Gastroesophageal sphincter (tissue), 3 donors: Measurements from ENCODE around the gene DSG2.

Source experiments
- CTCF ChIP-seq, 4 experiments: fragments of 200-600 bp in 2 of 4; fragments of 450-650 bp in 2 of 4; sonication (generic) in 1 of 4; IDR thresholded peaks; one replicate each; pipeline ENCODE4 v1.5.1; 2017 to 2019; ENCODE audit warnings: antibody characterized with exemption in 4 of 4, mild to moderate bottlenecking in 2 of 4, moderate library complexity in 2 of 4
- EP300 ChIP-seq: sonication (generic); formaldehyde crosslinking; IDR thresholded peaks from one replicate; pipeline ENCODE4 v1.6.1; 2017; ENCODE audit warnings: antibody characterized with exemption, mild to moderate bottlenecking

GRCh38 chr18:31563778-31564177, 65.8 kb downstream of the DSG2 start:
- TF ChIP-seq CTCF (IDR thresholded peaks at IDR 0.05), result peak in 1 of 4 experiments; percentile 11
- no peak for TF ChIP-seq EP300
